HepG2 (cell line): ENCODE results near the gene TRDN. TPM values are rescaled to one million over a fixed set of nuclear protein-coding genes. Genes with fewer than 3 reads are reported as not detected.

ENCODE experiments used
- ATAC-seq: fragments of 200-7000 bp; cut with Tn5 transposase; 3 replicates; pipeline ENCODE4 v1.9.1; 2020; ENCODE audit warnings: mild to moderate bottlenecking, moderate library complexity
- BruUV-seq: library from RNA; stranded (reverse); fragments of 400-500 nt; replicated peaks from 2 replicates; lab custom pipeline; 2021; lab: Mats Ljungman, UMichigan
- CTCF ChIA-PET: fragments of 300-600 bp; formaldehyde crosslinking; extraction: SDS; loops from one replicate; lab custom pipeline; 2021; ENCODE audit warnings: low total read pairs, inconsistent platforms, low intra/inter-chr PET ratio; lab: Yijun Ruan, JAX
- POLR2A ChIA-PET: fragments of 350-600 bp; sonication (Branson Sonifier 250); formaldehyde crosslinking; loops from one replicate; lab custom pipeline; 2020; ENCODE audit warnings: antibody characterized with exemption, inconsistent platforms; lab: Yijun Ruan, JAX
- DNase-seq: peaks from one replicate; pipeline ENCODE4 v3.0.0-alpha.2; 2015; ENCODE audit warnings: low spot score
- FAIRE-seq: peaks from 3 replicates; lab custom pipeline; 2011; peaks lifted over from hg19 to GRCh38; lab: Jason Lieb, UNC
- H2AFZ ChIP-seq: one replicate; pipeline ENCODE4 v1.6.1; 2011; ENCODE audit warnings: low read length, inconsistent platforms
- H3K27ac ChIP-seq: fragments of 300-600 bp; 3 replicates; pipeline ENCODE4 v1.8.0; 2011; ENCODE audit warnings: mixed run types, mild to moderate bottlenecking, mixed read lengths, low read length, inconsistent platforms; ENCODE audit not compliant: insufficient read depth; ENCODE audit errors: extremely low read length
- H3K27me3 ChIP-seq, 2 experiments: fragments of 200-600 bp in 1 of 2; 2 replicates in 1 of 2; 3 replicates in 1 of 2; pipeline versions ENCODE4 v1.6.0 to v1.8.0; 2011; ENCODE audit warnings: low read length in 2 of 2, mild to moderate bottlenecking in 2 of 2, moderate library complexity in 2 of 2, inconsistent platforms in 1 of 2; ENCODE audit not compliant: insufficient read depth in 2 of 2, control insufficient read depth in 1 of 2
- H3K36me3 ChIP-seq, 2 experiments: fragments of 200-600 bp in 1 of 2; replicated peaks in 1 of 2; 2 replicates in 1 of 2; 3 replicates in 1 of 2; pipeline versions ENCODE4 v1.5.1 to v1.8.0; 2011; ENCODE audit warnings: low read length in 2 of 2, inconsistent platforms in 1 of 2; ENCODE audit not compliant: insufficient read depth in 2 of 2, control insufficient read depth in 1 of 2
- H3K4me1 ChIP-seq: 2 replicates; pipeline ENCODE4 v1.5.1; 2012; ENCODE audit warnings: low read length, inconsistent platforms; ENCODE audit not compliant: insufficient read depth
- H3K4me2 ChIP-seq: 2 replicates; pipeline ENCODE4 v1.6.0; 2011; ENCODE audit warnings: low read depth, low read length, inconsistent platforms
- H3K4me3 ChIP-seq, 3 experiments: fragments of 200-600 bp in 1 of 3; sonication (generic), shearing (Covaris generic) in 1 of 3; replicated peaks in 1 of 3; 2 replicates each; pipeline ENCODE4 v1.5.1; 2011 to 2016; ENCODE audit warnings: low read length in 3 of 3, inconsistent platforms in 2 of 3, low read depth in 2 of 3, mild to moderate bottlenecking in 2 of 3, control low read depth in 1 of 3, mixed read lengths in 1 of 3; ENCODE audit not compliant: insufficient read depth in 1 of 3
- H3K79me2 ChIP-seq: one replicate; pipeline ENCODE4 v1.6.1; 2011; ENCODE audit warnings: low read length, inconsistent platforms; ENCODE audit not compliant: insufficient read depth
- H3K9ac ChIP-seq: 2 replicates; pipeline ENCODE4 v1.6.0; 2011; ENCODE audit warnings: mild to moderate bottlenecking, low read depth, low read length, inconsistent platforms; ENCODE audit not compliant: insufficient read depth
- H3K9me3 ChIP-seq: 2 replicates; pipeline ENCODE4 v1.5.1; 2012; ENCODE audit warnings: mild to moderate bottlenecking, low read length
- H4K20me1 ChIP-seq: 2 replicates; pipeline ENCODE4 v1.6.0; 2011; ENCODE audit warnings: inconsistent platforms, mild to moderate bottlenecking, low read length, moderate library complexity; ENCODE audit not compliant: insufficient read depth
- FOXO4 ChIP-seq: sonication (generic); formaldehyde crosslinking; conservative IDR thresholded peaks from 2 replicates; pipeline ENCODE4 v1.8.1; 2023; ENCODE audit warnings: missing genetic modification reagents
- MAFF ChIP-seq: IDR thresholded peaks from 2 replicates; pipeline ENCODE4 v1.6.1; 2011; ENCODE audit warnings: low read depth, low read length, improper control_type of control experiment
- MAFK ChIP-seq, 2 experiments: IDR thresholded peaks in 1 of 2; conservative IDR thresholded peaks in 1 of 2; 2 replicates each; pipeline ENCODE4 v1.6.1; 2011; ENCODE audit warnings: improper control_type of control experiment in 2 of 2, low read length in 2 of 2
- MZF1 ChIP-seq: sonication (generic); formaldehyde crosslinking; IDR thresholded peaks from 2 replicates; pipeline ENCODE4 v1.8.1; 2023; ENCODE audit warnings: mild to moderate bottlenecking, missing genetic modification reagents, borderline replicate concordance
- NCOA5 ChIP-seq: sonication (generic); formaldehyde crosslinking; IDR thresholded peaks from 2 replicates; pipeline ENCODE4 v1.4.0; 2020; ENCODE audit warnings: missing genetic modification reagents
- REL ChIP-seq: sonication (generic); formaldehyde crosslinking; conservative IDR thresholded peaks from 2 replicates; pipeline ENCODE4 v1.8.0; 2022; ENCODE audit warnings: mild to moderate bottlenecking, missing genetic modification reagents, moderate library complexity
- TARDBP ChIP-seq: sonication (generic); formaldehyde crosslinking; IDR thresholded peaks from 2 replicates; pipeline ENCODE4 v1.8.0; 2022; ENCODE audit warnings: mild to moderate bottlenecking, missing genetic modification reagents
- TBP ChIP-seq: sonication (generic); formaldehyde crosslinking; IDR thresholded peaks from 2 replicates; pipeline ENCODE4 v1.5.0; 2020; ENCODE audit warnings: missing genetic modification reagents
- ZNF30 ChIP-seq: sonication (generic); formaldehyde crosslinking; IDR thresholded peaks from 2 replicates; pipeline ENCODE4 v1.5.0; 2020; ENCODE audit warnings: mild to moderate bottlenecking, missing genetic modification reagents
- ZNF383 ChIP-seq: sonication (generic); formaldehyde crosslinking; IDR thresholded peaks from 2 replicates; pipeline ENCODE4 v1.4.0; 2020; ENCODE audit warnings: missing genetic modification reagents, mild to moderate bottlenecking, borderline replicate concordance
- ZNF660 ChIP-seq: sonication (generic); formaldehyde crosslinking; IDR thresholded peaks from 2 replicates; pipeline ENCODE4 v1.5.1; 2020; ENCODE audit warnings: mild to moderate bottlenecking, low read depth, missing genetic modification reagents, borderline replicate concordance
- ZNF724P ChIP-seq: sonication (generic); formaldehyde crosslinking; IDR thresholded peaks from 2 replicates; pipeline ENCODE4 v1.8.0; 2022; ENCODE audit warnings: missing genetic modification reagents, borderline replicate concordance
- ZSCAN9 ChIP-seq: IDR thresholded peaks from 2 replicates; pipeline ENCODE4 v1.6.1; 2016; ENCODE audit warnings: borderline replicate concordance
- WGBS: methylation state at CpG from one replicate; pipeline ENCODE4 v1.1.6; 2017; ENCODE audit warnings: low lambda C conversion rate; 5-methylcytosine and 5-hydroxymethylcytosine counted together
- in situ Hi-C: cut with HindIII; loops from 2 replicates; pipeline ENCODE4 v1.10.0; 2017; ENCODE audit warnings: low pct_unique_long_range_greater_than_20kb; ENCODE audit not compliant: extremely low pct_ligation_motif_present
- intact Hi-C: fragments of 100-400 bp; cut with micrococcal nuclease; formaldehyde crosslinking; loops from one replicate; pipeline ENCODE4 v1.10.0; 2022; ENCODE audit not compliant: unreplicated experiment
- polyA plus RNA-seq, 8 experiments: library from polyadenylated mRNA; depleted of rRNA in 3 of 8; stranded (reverse) in 7 of 8; unstranded in 1 of 8; fragments of >200 nt; fragmentation: Illumina TruSeq in 4 of 8; extraction: Trizol in 4 of 8; gene quantifications; 2 replicates each; pipeline versions ENCODE4 v1.2.1 to v1.2.3, GENCODE V29; 2011 to 2016; ENCODE audit warnings: low read depth in 4 of 8, missing spikeins in 1 of 8, mixed read lengths in 1 of 8; ENCODE audit not compliant: insufficient read depth in 1 of 8
- total RNA-seq, 5 experiments: library from RNA; depleted of rRNA; stranded (reverse); fragments of >200 nt; fragmentation: Illumina TruSeq; extraction: Trizol; gene quantifications; 2 replicates each; pipeline ENCODE4 v1.2.3, GENCODE V29; 2016; ENCODE audit warnings: low read depth in 1 of 5

TRDN gene
- total and polyA plus RNA-seq, 2 of the 13 experiments (the other 11 are each of a cell fraction or from before 2014, with no cell fraction given): not detected

GRCh38 chr6:123288649-123289048 lies 348.1 kb downstream of the TRDN start:
- Histone ChIP-seq H3K27me3 (no peaks in the 10 kb centered on the region), H3K4me3 (no peak overlapping the region), H3K79me2 (no peaks in the 10 kb centered on the region), H2AFZ (no peak overlapping the region), H3K9ac (no peak overlapping the region), H3K4me2 (no peak overlapping the region), H3K36me3 (no peaks in the 10 kb centered on the region), H3K4me1 (no peaks in the 10 kb centered on the region), H4K20me1 (no peaks in the 10 kb centered on the region), H3K27ac (no peak overlapping the region), H3K9me3 (peaks cover 70% of the 10 kb centered on the region)
- intact Hi-C loops: no loop called here
- POLR2A ChIA-PET: no interaction called here
- ATAC-seq (no peak), DNase-seq (no peak), FAIRE-seq (no peak)
- WGBS: 2% methylated on average over 1 of the region's 1 CpG
- CTCF ChIA-PET: no interaction called here
- in situ Hi-C loops: no loop called here
- BruUV-seq: no TSS peak
- TF ChIP-seq MAFK (conservative IDR thresholded peaks at IDR 0.05 in 1 of 2, IDR thresholded peaks at IDR 0.05 in 1 of 2; ENCODE audit: low read length in 2 of 2) (peak; percentile 58 to 76; a peak in 3 of 4 replicates), TBP (CRISPR knock-in tag) (no peak), ZNF724P (CRISPR knock-in tag) (no peak), MZF1 (CRISPR knock-in tag) (no peak), TARDBP (CRISPR knock-in tag) (no peak), FOXO4 (CRISPR knock-in tag) (no peak), MAFF (peak; percentile 72), ZNF660 (CRISPR knock-in tag) (no peak), ZNF383 (no peak), NCOA5 (no peak), ZNF30 (CRISPR knock-in tag) (no peak), REL (CRISPR knock-in tag) (no peak), ZSCAN9 (CRISPR knock-in tag) (no peak)
